WI38 (cell line): ENCODE results near the gene STK32C.

Experiments
- H3K4me3 ChIP-seq: 2 replicates; pipeline ENCODE4 v1.5.1; 2011; ENCODE audit warnings: low read depth, mild to moderate bottlenecking, control low read depth, low read length
- TF ChIP-seq, protein P1 (sequence below): IDR thresholded peaks from 2 replicates; pipeline ENCODE4 v1.5.1; 2012; ENCODE audit warnings: low read depth, mild to moderate bottlenecking, control low read depth, low read length

The STK32C gene

DNA sequence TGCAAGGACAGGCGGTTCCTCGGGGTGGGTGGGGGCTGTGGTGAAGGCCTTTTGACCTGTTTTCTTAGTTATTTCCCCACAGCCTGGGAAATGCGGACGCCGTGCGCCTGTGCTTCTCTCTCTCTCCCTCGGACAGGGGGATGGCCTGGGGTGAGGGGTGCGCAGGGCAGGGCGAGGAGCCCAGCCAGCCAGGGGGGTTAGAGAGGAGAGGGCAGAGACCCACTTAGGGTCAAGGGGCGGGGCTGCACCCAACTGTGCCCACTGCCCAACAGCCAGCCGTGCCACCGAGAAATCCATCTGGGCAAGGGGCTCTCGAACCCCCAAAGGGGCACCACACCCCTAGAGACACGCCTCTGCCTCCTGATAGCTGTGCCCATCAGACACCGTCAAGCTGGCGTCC lies 67.2 kb downstream of the STK32C start:
- TF ChIP-seq, protein P1, sequence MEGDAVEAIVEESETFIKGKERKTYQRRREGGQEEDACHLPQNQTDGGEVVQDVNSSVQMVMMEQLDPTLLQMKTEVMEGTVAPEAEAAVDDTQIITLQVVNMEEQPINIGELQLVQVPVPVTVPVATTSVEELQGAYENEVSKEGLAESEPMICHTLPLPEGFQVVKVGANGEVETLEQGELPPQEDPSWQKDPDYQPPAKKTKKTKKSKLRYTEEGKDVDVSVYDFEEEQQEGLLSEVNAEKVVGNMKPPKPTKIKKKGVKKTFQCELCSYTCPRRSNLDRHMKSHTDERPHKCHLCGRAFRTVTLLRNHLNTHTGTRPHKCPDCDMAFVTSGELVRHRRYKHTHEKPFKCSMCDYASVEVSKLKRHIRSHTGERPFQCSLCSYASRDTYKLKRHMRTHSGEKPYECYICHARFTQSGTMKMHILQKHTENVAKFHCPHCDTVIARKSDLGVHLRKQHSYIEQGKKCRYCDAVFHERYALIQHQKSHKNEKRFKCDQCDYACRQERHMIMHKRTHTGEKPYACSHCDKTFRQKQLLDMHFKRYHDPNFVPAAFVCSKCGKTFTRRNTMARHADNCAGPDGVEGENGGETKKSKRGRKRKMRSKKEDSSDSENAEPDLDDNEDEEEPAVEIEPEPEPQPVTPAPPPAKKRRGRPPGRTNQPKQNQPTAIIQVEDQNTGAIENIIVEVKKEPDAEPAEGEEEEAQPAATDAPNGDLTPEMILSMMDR = no peak
- no peak overlapping the region for H3K4me3 ChIP-seq

DNA sequence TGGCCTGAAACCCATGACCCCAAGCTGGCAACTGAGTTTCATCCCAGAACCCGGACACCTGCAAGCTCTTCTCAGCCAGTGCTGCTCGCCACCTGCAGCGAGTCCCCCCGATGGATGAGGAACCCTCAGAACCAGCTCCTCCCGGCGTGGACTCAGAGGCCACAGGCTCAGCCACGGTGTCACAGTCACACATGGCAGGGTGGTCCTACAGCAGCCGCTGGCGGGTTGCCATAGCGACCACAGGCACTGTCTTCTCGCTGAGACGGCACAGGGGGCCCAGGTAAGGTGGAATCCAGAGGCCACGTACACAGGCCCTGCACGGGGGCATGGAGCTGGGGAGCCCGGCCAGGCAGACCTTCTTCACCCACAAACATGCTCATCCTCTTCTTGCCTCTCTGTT lies 67.6 kb downstream of the STK32C start:
- H3K4me3 ChIP-seq = no peak overlapping the region
- TF ChIP-seq, protein P1 = no peak

DNA sequence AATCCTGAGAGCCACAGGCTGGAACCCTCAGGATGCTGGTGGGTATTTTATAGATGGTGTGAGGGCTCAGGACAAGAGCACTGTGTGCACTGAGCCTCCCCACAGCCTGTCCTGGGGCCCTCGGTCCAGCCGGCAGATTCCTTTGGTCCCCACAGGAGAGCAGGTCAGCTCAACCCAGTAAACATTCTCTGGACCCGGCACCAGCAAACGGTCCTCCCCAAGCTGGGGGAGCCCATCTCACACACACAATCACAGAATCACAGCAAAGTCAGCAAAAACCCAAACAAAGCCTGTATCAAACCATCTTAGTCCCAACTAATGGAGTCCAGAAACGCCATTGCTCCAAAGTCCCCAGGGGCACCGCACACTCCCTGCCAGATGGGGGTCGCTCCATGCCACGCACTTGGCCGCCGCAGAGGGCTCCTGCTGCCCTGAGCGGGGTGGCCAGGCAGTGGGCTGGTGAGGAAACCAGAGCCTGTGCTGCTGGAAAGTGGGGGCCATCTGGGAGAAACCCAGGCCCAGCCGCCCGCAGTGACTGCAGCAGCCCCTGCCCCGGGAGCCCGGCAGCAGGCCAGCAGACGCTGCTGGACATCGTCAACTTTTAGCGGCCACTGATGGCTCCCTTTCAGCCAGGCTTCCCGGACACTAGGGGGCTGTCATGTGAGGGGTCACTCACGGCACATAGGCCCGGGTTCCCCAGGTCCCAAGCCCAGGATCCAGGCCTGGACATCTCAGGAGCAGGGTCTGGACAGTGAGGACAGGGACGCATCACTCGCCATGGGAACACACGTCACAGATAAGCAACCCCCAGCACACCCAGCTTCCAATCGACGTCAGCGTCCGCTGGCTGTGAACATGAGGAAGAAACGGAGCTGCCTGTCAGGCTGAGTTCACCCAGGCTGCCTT lies 68.4 kb downstream of the STK32C start:
- H3K4me3 ChIP-seq = no peak overlapping the region
- TF ChIP-seq, protein P1 = no peak

DNA sequence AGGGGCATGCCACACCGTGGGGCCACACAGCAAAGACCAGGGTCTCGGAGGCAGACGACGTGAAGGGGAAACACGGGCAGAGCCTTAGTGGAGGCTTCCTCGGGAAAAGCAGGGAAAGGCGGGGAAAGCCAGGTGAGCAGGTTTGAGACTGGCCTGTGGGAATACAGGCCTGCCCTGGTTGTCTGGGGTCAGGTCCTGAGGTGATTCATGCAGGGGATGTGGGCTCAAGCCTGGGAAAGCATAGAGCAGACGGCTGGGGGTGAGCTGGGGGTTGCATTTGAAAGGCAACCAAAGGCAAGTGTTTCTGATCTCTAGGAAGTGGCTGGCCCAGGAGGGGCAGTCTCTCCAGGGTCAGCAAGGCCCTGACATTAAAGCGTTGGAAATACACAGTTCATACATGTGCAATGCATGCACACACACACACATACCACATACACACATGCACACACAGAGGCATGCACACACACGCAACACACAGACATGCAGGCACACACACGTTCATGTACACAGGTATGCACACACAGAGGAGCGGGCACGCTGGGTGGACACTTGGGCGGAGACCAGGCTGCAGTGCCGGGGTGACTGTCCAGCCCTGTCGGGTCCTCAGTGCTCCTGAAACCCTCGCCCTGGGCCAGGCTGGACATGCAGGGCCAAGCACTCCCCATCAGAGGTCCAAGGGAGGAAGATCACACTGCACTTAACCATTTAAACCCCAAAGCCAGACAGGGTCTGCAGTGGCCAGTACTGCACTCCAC lies 69.2 kb downstream of the STK32C start:
- TF ChIP-seq, protein P1 = no peak
- H3K4me3 ChIP-seq = no peak overlapping the region

DNA sequence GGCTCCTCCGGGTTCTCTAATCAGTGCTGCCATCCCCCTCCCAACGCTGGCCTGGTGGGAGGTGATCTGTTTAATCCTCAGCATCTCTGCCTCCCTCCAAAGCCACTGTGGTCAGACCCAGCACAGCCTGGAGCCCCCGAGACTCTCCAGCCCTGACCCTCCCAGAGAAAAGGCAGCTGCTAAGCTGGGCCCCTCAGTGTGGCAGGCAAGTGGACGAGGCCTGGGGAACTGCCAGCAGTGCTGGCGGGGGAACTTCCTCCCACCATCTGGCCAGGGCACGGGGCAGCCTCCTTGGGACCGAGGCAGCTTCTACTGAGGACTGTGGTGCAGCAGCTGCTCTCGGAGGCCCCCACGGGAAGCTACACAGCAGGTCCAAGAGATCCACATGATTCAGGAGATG lies 69.9 kb downstream of the STK32C start:
- TF ChIP-seq, protein P1 = no peak
- no peak overlapping the region for H3K4me3 ChIP-seq

DNA sequence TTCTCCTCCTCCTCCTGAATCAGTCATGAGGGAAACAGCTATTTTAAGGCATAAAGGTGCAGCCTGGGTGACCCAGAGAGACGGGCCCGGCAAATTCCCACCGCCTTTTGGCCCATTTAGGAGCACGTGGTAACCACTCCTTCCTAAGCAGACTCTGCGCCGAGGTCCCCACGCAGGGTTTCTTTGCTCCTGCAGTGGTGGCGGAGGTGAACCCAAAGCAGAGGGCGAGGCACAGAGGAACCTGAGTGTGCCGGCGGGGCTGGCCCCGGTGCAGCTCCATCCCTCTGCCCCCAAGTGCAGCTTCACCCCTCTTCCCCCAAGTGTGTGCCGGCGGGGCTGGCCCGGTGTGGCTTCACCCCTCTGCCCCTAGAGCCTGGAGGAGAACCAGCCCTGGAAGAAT lies 70.4 kb downstream of the STK32C start:
- no peak overlapping the region for H3K4me3 ChIP-seq
- TF ChIP-seq, protein P1 = no peak

DNA sequence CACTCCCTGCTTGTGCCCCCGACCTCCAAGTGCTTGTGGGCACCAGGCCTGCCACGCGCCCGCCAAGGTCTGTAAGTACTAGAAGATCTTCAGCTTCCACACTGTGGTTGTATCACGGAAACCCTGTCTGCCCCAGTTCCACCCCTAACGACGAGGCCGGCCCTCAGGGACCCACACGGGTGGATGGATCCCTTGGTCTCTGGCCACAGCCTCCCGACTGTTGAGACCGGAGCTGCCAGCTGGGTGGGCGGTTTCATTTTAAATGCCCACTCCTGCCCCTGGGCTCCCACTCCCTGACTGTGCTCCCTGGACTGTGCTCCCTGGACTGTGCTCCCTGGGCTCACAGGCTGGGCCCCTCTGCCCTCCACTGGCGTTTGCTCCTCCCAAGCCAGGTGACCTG lies 70.9 kb downstream of the STK32C start:
- no peak overlapping the region for H3K4me3 ChIP-seq
- TF ChIP-seq, protein P1 = no peak
